Natural killer cell (primary cell): ENCODE data around the gene FOXB1. TPM values are rescaled to one million over a fixed set of nuclear protein-coding genes. Genes with fewer than 3 reads are reported as not detected.

Source experiments
- ATAC-seq, 3 donors: fragments of 150-1000 bp in 2 of 3; fragments of 200-7000 bp in 1 of 3; cut with Tn5 transposase; 1 replicate in 1 of 3; 2 replicates in 2 of 3; pipeline ENCODE4 v1.10.0; 2021; ENCODE audit warnings: mild to moderate bottlenecking in 2 of 3, moderate library complexity in 2 of 3
- DNase-seq, 2 donors: peaks; one replicate each; pipeline versions ENCODE4 v3.0.0 to v3.0.0-alpha.2; 2013 to 2021; ENCODE audit warnings: mixed read lengths in 1 of 2
- H3K27ac ChIP-seq: one replicate; pipeline ENCODE4 v1.5.1; 2013; ENCODE audit warnings: mild to moderate bottlenecking, low read length
- H3K27me3 ChIP-seq: one replicate; pipeline ENCODE4 v1.6.1; 2013; ENCODE audit warnings: low read length; ENCODE audit not compliant: control insufficient read depth, insufficient read depth
- H3K36me3 ChIP-seq: one replicate; pipeline ENCODE4 v1.6.1; 2013; ENCODE audit warnings: low read length; ENCODE audit not compliant: control insufficient read depth, insufficient read depth
- H3K4me1 ChIP-seq: one replicate; pipeline ENCODE4 v1.6.1; 2013; ENCODE audit warnings: low read length; ENCODE audit not compliant: control insufficient read depth, insufficient read depth
- H3K4me3 ChIP-seq: one replicate; pipeline ENCODE4 v1.5.1; 2013; ENCODE audit warnings: low read length
- H3K9me3 ChIP-seq: one replicate; pipeline ENCODE4 v1.6.1; 2013; ENCODE audit warnings: low read length; ENCODE audit not compliant: control insufficient read depth, insufficient read depth
- H3K27ac Mint-ChIP-seq, 2 donors: one replicate each; pipeline ENCODE4 v1.8.0; 2022; ENCODE audit warnings: mild to moderate bottlenecking in 2 of 2, mixed read lengths in 2 of 2, moderate library complexity in 1 of 2
- H3K27me3 Mint-ChIP-seq, 2 donors: one replicate each; pipeline ENCODE4 v1.8.0; 2022; ENCODE audit warnings: low read depth in 2 of 2, mixed read lengths in 2 of 2
- H3K36me3 Mint-ChIP-seq: one replicate; pipeline ENCODE4 v1.8.0; 2022; ENCODE audit warnings: mixed read lengths
- H3K4me1 Mint-ChIP-seq, 2 donors: one replicate each; pipeline ENCODE4 v1.8.0; 2022; ENCODE audit warnings: mixed read lengths in 2 of 2
- H3K4me3 Mint-ChIP-seq: one replicate; pipeline ENCODE4 v1.8.0; 2022; ENCODE audit warnings: mild to moderate bottlenecking, moderate library complexity, mixed read lengths
- H3K9me3 Mint-ChIP-seq, 2 donors: one replicate each; pipeline ENCODE4 v1.8.0; 2022; ENCODE audit warnings: mixed read lengths in 2 of 2
- WGBS: methylation state at CpG from one replicate; pipeline ENCODE4 v1.1.7; 2013; ENCODE audit warnings: missing lambda C conversion rate; ENCODE audit not compliant: insufficient coverage; 5-methylcytosine and 5-hydroxymethylcytosine counted together
- intact Hi-C: fragments of 100-400 bp; cut with micrococcal nuclease; formaldehyde crosslinking; loops from one replicate; pipeline ENCODE4 v1.14.2; 2022
- total RNA-seq, 4 donors: library from RNA; stranded (reverse); fragments of 120-200 nt in 1 of 4; gene quantifications; one replicate each; pipeline versions ENCODE4 v1.2.3 to v1.2.4, GENCODE V29; 2013 to 2022
- TF ChIP-seq, protein P1 (sequence below): fragments of 200-600 bp; IDR thresholded peaks from one replicate; pipeline ENCODE4 v1.8.0; 2022; ENCODE audit warnings: antibody characterized with exemption

Gene FOXB1
- total RNA-seq, 3 donors from 2014 or later (not counting 1 experiment from before 2014, with no cell fraction given), result not detected

DNA sequence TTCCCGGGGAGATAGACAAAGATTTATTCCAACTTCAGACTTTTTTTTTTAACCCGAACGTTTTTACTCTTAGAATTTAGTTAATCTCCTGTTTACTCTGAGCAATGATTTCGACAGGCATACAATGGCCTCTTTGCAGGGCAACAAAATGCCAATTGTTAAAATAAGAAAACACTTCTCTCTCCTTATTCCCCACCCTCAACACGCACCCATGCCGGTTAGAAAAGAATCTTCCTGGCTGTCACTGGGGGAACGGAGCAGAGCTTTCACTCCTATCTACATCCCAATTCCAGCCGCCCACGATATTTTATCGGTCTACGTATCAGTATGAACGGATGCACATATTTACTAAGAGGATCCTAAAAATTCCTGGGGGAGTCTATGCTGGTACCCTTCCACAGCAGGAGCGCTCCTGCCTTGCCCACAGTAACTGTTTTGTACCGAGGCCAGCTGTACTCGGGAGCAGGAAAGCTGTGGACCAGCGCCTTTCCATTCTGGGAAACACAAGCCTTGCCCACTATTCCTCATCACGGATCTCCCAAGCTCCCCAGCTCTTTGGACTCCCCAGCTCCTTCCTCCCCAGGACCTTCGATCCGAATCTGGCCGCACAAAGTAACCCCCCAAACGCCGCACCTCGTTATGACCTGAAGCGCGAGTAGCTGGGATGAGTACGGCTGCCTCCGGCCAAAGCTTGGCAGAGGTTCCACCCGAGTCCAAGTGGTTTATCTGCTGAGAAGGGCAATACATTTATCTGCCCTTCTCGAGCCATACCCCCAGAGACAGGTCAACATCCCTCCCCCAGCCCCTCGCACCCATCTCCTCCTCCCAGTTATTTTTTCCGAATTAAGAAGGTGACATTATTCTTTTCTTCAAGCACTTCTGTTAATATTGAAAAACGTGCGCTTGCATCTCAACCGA, 2.2 kb upstream of the FOXB1 start:
- Histone ChIP-seq H3K9me3 (peaks cover 13% of the 10 kb centered on the region), H3K27ac (no peak overlapping the region), H3K27me3 (peaks cover 96% of the 10 kb centered on the region), H3K4me3 (no peak overlapping the region), H3K36me3 (no peaks in the 10 kb centered on the region), H3K4me1 (peaks cover 46% of the 10 kb centered on the region)
- Mint-ChIP-seq H3K27me3 (peaks cover 85 to 89% of the 10 kb centered on the region in 2 donors), H3K9me3 (no peaks in the 10 kb centered on the region), H3K36me3 (no peaks in the 10 kb centered on the region), H3K4me3 (peak overlapping the region; percentile 13), H3K4me1 (peaks cover 30 to 49% of the 10 kb centered on the region in 2 donors), H3K27ac (peak overlapping the region in 1 of 2 donors; percentile 23)
- ATAC-seq, result no peak
- intact Hi-C loops, result no loop called here
- WGBS, result 14% methylated on average over 34 of the region's 34 CpGs
- DNase-seq, result peak in 1 of 2 donors; percentile 29
- TF ChIP-seq, protein P1, sequence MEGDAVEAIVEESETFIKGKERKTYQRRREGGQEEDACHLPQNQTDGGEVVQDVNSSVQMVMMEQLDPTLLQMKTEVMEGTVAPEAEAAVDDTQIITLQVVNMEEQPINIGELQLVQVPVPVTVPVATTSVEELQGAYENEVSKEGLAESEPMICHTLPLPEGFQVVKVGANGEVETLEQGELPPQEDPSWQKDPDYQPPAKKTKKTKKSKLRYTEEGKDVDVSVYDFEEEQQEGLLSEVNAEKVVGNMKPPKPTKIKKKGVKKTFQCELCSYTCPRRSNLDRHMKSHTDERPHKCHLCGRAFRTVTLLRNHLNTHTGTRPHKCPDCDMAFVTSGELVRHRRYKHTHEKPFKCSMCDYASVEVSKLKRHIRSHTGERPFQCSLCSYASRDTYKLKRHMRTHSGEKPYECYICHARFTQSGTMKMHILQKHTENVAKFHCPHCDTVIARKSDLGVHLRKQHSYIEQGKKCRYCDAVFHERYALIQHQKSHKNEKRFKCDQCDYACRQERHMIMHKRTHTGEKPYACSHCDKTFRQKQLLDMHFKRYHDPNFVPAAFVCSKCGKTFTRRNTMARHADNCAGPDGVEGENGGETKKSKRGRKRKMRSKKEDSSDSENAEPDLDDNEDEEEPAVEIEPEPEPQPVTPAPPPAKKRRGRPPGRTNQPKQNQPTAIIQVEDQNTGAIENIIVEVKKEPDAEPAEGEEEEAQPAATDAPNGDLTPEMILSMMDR, result no peak

DNA sequence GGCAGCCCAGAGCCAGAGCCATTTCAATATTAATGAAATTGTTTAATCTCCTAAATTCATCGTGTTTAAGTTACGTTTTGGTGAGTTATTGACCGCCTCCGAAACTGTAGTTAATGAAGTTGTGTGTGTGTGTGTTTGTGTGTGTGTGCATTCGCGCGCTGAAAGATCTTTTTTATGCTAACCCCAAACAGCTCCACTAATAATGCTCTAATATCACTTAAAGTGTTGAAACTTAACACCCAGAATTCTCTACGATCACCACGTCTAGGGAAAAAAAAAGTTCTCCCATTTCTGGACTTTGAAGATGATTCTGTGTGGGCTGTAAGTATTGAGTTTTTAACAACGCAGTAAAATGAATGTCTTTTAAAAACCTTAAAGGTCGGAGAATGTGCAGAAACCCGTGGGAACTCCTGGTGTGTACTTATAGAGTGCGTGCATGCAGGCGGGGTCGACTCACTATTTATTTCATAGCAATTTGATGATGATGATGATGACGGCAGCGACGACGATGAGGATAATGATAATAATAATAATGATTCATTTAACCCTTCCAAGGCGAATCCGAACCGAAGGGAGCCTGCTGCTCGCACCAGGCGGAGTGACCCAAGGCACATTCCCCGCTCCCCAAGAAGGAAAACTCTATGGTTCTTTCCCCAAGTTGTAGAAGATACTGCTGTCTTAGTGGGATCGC, 1.4 kb upstream of the FOXB1 start:
- WGBS, result 30% methylated on average over 14 of the region's 26 CpGs
- peaks cover 40% of the 10 kb centered on the region for H3K4me1 ChIP-seq
- H3K4me3 Mint-ChIP-seq, result peak overlapping the region; percentile 5
- no peak for ATAC-seq
- peak in 1 of 2 donors; percentile 30 for DNase-seq
- H3K36me3 ChIP-seq, result no peaks in the 10 kb centered on the region
- H3K4me1 Mint-ChIP-seq, result peaks cover 24 to 43% of the 10 kb centered on the region in 2 donors
- H3K9me3 ChIP-seq, result peaks cover 13% of the 10 kb centered on the region
- intact Hi-C loops, result no loop called here
- H3K27me3 Mint-ChIP-seq, result peaks cover 81 to 85% of the 10 kb centered on the region in 2 donors
- peaks cover 96% of the 10 kb centered on the region for H3K27me3 ChIP-seq
- no peaks in the 10 kb centered on the region for H3K36me3 Mint-ChIP-seq
- H3K27ac ChIP-seq, result no peak overlapping the region
- H3K9me3 Mint-ChIP-seq, result no peaks in the 10 kb centered on the region
- H3K4me3 ChIP-seq, result no peak overlapping the region
- H3K27ac Mint-ChIP-seq, result peak overlapping the region in 1 of 2 donors; percentile 7
- TF ChIP-seq, protein P1, result no peak

DNA sequence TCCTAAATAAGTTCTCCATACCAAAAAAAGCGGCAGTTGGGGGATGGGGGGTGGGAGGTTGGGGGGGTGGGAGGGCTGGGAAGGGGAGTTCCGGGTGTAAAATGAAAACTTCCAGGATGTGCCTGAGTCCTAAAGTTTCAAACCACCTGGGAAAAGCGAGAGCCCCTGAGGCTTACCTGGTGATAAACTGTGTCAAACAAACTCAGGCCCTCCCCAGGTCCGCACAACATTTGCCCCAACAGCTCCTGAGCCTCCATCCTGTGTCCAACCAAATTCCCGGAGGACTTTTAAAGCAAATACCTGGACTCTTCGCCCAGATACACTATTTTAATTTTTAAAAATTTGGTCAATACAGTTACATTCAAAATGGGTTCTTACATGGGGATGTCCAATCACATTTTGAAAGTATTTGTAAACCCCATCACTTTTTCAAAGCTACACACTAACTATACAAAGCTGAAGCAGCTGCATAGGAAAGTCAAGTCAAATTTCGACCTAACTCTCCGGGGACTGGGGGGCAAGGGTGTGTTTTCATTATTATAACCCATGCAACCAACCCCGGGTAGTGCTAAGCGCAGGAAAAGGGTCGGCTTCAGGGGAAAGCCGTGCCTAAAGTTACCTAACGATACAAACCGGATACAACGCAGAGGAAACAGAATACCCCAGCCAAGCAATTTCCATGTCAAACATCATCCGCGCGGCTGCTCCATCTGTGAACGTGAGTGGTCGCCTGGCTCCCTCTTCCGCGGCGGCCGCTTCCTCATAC, 685 bp upstream of the FOXB1 start:
- DNase-seq (peak in 1 of 2 donors; percentile 53), ATAC-seq (no peak)
- 2% methylated on average over 22 of the region's 24 CpGs for WGBS
- peak overlapping the region; percentile 77 for H3K4me3 Mint-ChIP-seq
- H3K27ac Mint-ChIP-seq, result peak overlapping the region in 1 of 2 donors; percentile 7
- H3K36me3 Mint-ChIP-seq, result no peaks in the 10 kb centered on the region
- H3K27me3 Mint-ChIP-seq, result peaks cover 79 to 85% of the 10 kb centered on the region in 2 donors
- peaks cover 13% of the 10 kb centered on the region for H3K9me3 ChIP-seq
- peaks cover 40% of the 10 kb centered on the region for H3K4me1 ChIP-seq
- no peak overlapping the region for H3K27ac ChIP-seq
- TF ChIP-seq, protein P1, result no peak
- intact Hi-C loops, result no loop called here
- peaks cover 24 to 43% of the 10 kb centered on the region in 2 donors for H3K4me1 Mint-ChIP-seq
- no peak overlapping the region for H3K4me3 ChIP-seq
- no peaks in the 10 kb centered on the region for H3K36me3 ChIP-seq
- peaks cover 96% of the 10 kb centered on the region for H3K27me3 ChIP-seq
- no peaks in the 10 kb centered on the region for H3K9me3 Mint-ChIP-seq
